KBM-7 (cell line): ENCODE data around the gene RUNX1.
"Not testable (repeated sequence)": the region's sequence is repeated elsewhere in the genome, so short reads cannot be mapped to it uniquely, and the experiment has no call there.

Experiments used
- DNase-seq: peaks from one replicate; pipeline ENCODE4 v3.0.0-alpha.2; 2015
- in situ Hi-C: fragments of 300-500 bp; cut with MboI; formaldehyde crosslinking; loops from 2 replicates; pipeline ENCODE4 v1.14.3; 2020; ENCODE audit warnings: low sequenced_read_pairs, low pct_unique_long_range_greater_than_20kb, mixed read lengths

The RUNX1 gene

DNA sequence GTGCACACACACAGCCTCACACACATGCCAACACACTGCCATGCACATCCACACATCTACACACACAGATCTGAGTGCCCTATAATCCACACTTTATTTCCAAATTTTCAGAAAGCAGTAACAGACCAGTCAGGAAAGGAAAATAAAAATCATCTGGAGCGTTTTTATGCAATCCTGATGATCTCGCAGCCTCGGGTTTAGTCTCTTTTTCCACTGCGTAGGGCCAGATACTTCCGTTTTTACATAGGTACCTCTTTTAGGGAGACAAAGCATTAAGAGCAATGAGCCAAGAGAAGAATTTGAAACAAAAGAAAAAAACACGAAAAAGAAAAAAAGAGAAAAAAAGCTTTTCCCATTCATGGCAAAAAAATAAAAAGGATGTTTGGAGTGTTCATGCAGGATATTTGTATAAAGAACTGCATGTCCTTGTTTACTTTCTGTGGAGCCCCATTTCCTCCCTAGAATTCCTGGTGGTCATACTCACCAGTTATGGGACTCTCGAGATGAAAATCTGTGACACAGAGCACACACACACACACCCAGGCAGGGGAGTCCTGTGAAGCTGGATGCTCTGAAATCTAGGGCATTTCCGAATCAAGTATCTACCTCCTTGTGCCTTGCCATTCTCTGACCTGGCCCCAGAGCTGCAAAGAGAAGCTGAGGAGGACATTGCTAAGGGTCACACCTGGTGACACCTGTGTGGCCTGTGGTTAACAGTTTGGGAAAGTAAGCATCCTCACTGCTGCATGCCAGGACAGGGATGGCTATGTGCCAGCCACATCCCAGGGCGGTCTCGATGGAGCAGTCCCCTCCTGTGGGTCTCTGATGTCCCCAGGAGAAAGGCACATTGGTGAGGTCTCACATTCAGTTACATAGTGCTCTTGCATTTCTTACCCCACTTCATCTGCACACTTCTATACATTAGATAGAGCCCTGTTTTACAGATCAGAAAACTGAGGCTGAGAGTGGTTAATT is 83.6 kb downstream of the RUNX1 start:
- in situ Hi-C loops = no loop called here
- DNase-seq = no peak

GRCh38 chr21:34962586-34963222 is 86.4 kb downstream of the RUNX1 start:
- no peak for DNase-seq
- in situ Hi-C loops = no loop called here

GRCh38 chr21:34962136-34962535 is 87.0 kb downstream of the RUNX1 start:
- no peak for DNase-seq
- in situ Hi-C loops = no loop called here

- in situ Hi-C loops = no loop called here
- no peak for DNase-seq
These were observed 88.4 kb downstream of the RUNX1 start for GRCh38 chr21:34960687-34961086.

GRCh38 chr21:34959607-34960006 is 89.5 kb downstream of the RUNX1 start:
- in situ Hi-C loops = no loop called here
- DNase-seq = no peak

DNA sequence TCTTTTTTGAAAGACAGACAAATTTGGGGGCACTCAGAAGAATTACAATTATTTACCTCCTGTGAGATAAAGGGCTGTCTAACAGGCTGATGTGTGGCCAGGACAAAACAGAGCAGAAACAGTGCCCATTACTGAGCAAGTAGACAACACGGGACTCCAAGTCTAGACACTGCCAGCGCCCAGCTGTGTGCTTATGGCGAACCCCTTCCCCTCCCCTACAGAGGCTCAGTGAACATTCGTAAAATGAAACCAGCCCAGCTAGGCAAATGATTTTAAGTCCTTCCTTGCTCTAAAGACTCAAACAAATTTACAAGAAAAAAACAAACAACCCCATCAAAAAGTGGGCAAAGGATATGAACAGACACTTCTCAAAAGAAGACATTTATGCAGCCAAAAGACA is 91.1 kb downstream of the RUNX1 start:
- DNase-seq = no peak
- in situ Hi-C loops = no loop called here

DNA sequence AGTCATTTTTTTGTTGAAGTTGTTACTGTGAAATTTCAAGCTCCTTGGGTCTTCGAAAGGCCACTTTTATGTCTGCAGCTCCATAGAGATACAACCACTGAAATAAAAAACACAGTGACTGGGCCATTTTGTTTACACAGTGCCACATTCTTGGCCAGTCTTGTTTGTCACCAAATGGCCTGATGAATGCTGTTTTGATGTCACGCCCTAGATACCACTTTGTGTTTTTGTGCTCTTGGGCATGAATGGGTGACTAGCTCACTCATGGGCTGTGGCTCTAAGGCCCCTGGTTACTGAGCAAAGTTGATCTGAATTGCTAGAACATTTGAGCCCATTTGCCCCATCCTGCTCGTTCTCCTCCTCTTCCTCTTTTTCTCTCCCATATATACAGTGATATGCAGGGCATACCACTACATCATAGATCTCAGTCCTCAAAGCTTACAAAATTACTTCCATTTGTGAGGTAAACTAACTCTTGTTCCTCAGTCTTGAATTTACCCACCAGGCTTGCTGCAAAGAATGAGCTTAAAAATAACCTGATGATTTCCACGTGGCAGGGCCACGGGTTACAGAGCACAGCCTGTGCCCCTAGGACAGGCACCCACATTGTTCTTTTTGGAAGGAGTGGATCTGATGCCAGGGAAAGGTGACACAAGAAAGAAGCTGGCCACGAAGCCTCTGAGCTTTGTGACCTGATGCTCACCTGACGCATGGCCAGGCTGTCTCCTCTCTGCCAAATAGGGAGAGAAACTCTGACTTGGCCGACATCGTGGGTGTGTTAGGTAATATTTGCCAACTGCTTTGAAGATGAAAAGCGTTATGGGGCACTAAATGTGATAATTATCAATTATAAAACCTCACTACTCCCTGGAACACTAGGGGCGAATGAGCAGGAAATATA is 92.4 kb downstream of the RUNX1 start:
- DNase-seq = peak; percentile 41

GRCh38 chr21:34953950-34954349 is 95.2 kb downstream of the RUNX1 start:
- in situ Hi-C loops = no loop called here
- DNase-seq = no peak

More for the DNA sequence above, 92.4 kb downstream of the RUNX1 start:
- in situ Hi-C loops = no loop called here

- in situ Hi-C loops = no loop called here
- DNase-seq = no peak
These were observed 96.4 kb downstream of the RUNX1 start for GRCh38 chr21:34952701-34953100.

DNA sequence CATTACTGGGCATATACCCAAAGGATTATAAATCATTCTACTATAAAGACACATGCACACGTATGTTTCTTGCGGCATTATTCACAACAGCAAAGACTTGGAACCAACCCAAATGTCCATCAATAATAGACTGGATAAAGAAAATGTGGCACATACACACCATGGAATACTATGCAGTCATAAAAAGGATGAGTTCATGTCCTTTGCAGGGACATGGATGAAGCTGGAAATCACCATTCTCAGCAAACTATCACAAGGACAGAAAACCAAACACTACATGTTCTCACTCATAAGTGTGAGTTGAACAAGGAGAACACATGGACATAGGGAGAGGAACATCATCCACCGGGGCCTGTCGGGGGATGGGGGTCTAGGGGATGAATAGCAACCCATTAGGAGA is 97.2 kb downstream of the RUNX1 start:
- DNase-seq, in situ Hi-C loops: not testable (repeated sequence)

DNA sequence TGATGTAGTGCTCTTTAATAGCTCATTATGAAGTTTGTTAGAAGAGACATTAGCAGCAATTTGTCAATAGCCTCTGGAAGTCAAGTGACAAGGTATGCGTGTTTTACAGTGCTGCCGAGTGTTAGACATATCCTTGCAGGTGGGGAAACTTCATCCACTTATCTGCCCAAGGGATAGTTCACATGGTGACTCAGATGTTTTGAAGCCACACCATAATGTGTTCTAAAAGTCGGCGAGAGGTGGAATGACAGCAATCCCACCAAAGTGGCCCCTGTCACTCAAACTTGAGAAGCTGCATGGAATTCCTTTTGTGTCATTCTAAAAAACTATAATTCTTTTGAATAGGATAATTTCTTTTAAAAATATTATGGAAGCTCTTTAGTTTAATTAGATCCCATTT is 98.1 kb downstream of the RUNX1 start:
- in situ Hi-C loops = no loop called here
- DNase-seq = no peak

DNA sequence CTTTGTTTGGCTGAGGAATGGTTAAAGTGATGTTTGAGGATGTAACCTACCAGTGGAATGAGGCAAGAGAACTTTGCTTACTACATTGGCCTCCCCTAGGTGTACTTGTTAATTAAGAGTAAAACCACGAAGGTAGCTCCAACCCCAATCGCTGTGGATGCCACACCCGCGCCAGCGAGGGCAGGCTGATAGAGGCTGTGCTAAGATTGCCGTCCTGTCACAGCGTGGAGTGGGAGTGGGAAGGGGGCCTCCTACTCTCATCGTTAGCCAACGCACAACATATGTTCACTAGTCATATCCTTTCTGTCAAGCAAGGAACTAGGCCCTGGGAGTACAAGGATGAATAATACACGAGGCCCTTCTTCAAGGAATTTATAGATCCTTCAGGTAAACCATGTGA is 99.6 kb downstream of the RUNX1 start:
- in situ Hi-C loops = no loop called here

DNA sequence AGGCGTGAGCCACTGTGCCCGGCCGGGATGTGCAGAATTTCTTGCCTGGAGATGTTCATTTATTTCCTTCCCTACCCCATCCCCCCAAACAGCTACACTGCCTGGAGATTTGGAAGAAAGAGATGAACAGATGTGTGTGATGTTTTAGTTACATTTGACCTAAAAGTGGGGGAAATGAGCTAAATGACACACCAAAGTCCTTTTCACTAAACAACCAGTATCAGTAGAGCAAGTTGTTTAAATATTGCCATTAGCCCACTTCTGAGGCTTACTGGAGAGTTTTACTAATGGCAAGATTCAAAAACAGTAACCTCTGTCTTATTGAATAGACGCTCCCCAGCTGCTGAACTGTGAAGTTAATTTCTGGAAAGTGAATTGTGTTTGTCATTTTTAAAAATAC is 100.1 kb downstream of the RUNX1 start:
- no peak for DNase-seq
- in situ Hi-C loops = no loop called here

More for the DNA sequence above, 99.6 kb downstream of the RUNX1 start:
- no peak for DNase-seq

- DNase-seq = no peak
- in situ Hi-C loops = no loop called here
These were observed 100.9 kb downstream of the RUNX1 start for GRCh38 chr21:34948157-34948556.

- in situ Hi-C loops = no loop called here
- no peak for DNase-seq
These were observed 102.1 kb downstream of the RUNX1 start for GRCh38 chr21:34946916-34947534.

DNA sequence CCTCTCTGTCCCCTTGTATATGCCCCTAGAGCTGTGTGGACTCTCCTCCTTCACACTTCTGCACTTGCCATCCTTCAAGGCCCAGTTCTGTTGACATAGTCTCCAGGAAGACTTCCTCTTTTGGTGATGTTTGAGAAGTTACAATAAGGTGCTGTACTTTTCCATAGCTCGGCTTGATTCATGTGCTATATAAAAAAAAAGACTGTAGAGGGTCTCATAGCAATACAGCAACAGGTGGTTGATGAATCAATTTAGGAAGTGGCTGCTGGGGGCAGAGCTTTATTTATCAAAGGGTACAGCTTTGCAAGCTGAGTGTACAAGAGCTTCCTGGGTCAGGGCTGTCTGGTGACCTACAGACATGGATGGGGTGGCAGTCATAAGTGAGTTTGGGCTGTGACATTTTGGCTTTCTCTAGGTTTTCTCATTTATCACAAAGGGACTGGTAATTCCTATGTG is 102.7 kb downstream of the RUNX1 start:
- in situ Hi-C loops = no loop called here
- DNase-seq = peak; percentile 69

GRCh38 chr21:34945288-34945687 is 103.8 kb downstream of the RUNX1 start:
- DNase-seq = no peak
- in situ Hi-C loops = no loop called here

DNA sequence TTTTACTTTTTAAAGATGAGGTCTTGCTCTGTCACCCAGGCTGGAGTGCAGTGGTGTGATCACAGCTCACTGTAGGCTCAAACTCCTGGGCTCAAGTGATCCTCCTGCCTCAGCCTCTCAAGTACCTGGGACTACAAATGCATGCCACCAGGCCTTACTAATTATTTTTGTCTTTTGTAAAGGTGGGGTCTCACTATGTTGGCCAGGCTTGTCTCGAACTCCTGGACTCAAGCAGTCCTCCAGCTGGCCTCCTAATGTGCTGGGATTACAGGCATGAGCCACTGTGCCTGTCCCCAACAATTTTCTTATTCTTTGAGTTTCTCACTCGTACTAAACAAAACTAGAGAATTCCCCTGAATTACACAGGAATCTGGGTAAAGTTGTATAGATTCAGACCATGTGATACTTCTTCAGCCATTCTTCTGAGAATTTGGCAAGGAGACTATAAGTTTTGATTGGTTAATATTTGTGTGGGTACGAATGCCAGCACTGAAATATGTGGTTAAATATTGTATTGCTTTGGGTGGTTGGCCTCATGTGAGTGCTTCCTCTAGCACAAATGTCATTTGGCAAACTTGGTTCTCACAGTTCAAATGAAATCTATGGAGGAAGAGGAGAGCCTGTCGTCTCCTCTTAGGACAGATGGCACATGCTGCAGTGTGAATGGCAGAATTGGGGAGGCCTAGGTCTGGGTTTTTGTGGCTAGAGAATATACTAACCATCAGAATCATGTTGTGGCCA is 104.9 kb downstream of the RUNX1 start:
- DNase-seq = no peak
- in situ Hi-C loops = no loop called here
